Panc1 (cell line): ENCODE results near the gene CDK6. TPM values are rescaled to one million over a fixed set of nuclear protein-coding genes. Genes with fewer than 3 reads are reported as not detected.
A peak's percentile ranks its signal among the peaks of the same experiment; 100 is the strongest.

Experiments used
- ATAC-seq: fragments of 200-7000 bp; cut with Tn5 transposase; 2 replicates; pipeline ENCODE4 v1.9.1; 2020; ENCODE audit warnings: mild to moderate bottlenecking, moderate library complexity
- BruUV-seq: library from RNA; stranded (reverse); fragments of 400-500 nt; replicated peaks from 2 replicates; lab custom pipeline; 2021; lab: Mats Ljungman, UMichigan
- CTCF ChIA-PET: fragments of 300-600 bp; sonication (Branson Sonifier 250); formaldehyde crosslinking; loops from one replicate; lab custom pipeline; 2022; ENCODE audit warnings: antibody characterized with exemption; lab: Charles Lee
- POLR2A ChIA-PET: fragments of 300-600 bp; sonication (Branson Sonifier 250); formaldehyde crosslinking; loops from one replicate; lab custom pipeline; 2022; ENCODE audit warnings: antibody characterized with exemption; lab: Charles Lee
- DNase-seq: peaks from one replicate; pipeline ENCODE4 v3.0.0-alpha.2; 2010; ENCODE audit warnings: low read depth, low spot score
- H3K27ac ChIP-seq: 2 replicates; pipeline ENCODE4 v1.5.1; 2011; ENCODE audit warnings: mild to moderate bottlenecking, low read length, inconsistent platforms
- H3K27me3 ChIP-seq: fragments of 200-500 bp; sonication (Bioruptor generic); 2 replicates; pipeline ENCODE4 v1.6.0; 2014; ENCODE audit warnings: low read length, inconsistent platforms; ENCODE audit not compliant: control insufficient read depth, insufficient read depth
- H3K36me3 ChIP-seq: fragments of 200-500 bp; sonication (Bioruptor generic); 2 replicates; pipeline ENCODE4 v1.5.1; 2014; ENCODE audit warnings: inconsistent platforms, mild to moderate bottlenecking, low read length, moderate library complexity; ENCODE audit not compliant: control insufficient read depth, insufficient read depth
- H3K4me1 ChIP-seq: 2 replicates; pipeline ENCODE4 v1.5.1; 2011; ENCODE audit warnings: inconsistent platforms, mild to moderate bottlenecking, low read length, moderate library complexity; ENCODE audit not compliant: control insufficient read depth, insufficient read depth
- H3K4me3 ChIP-seq, 2 experiments: 2 replicates each; pipeline ENCODE4 v1.5.1; 2011 to 2012; ENCODE audit warnings: low read depth in 2 of 2, low read length in 2 of 2, mild to moderate bottlenecking in 2 of 2, inconsistent platforms in 1 of 2, moderate library complexity in 1 of 2
- H3K9me3 ChIP-seq: fragments of 200-500 bp; sonication (Bioruptor generic); 2 replicates; pipeline ENCODE4 v1.5.1; 2014; ENCODE audit warnings: low read depth, mild to moderate bottlenecking, inconsistent platforms, low read length, moderate library complexity; ENCODE audit not compliant: control insufficient read depth, insufficient read depth
- CTCF ChIP-seq: fragments of 450-650 bp; IDR thresholded peaks from 2 replicates; pipeline ENCODE4 v1.5.1; 2017; ENCODE audit warnings: mild to moderate bottlenecking
- POLR2AphosphoS5 ChIP-seq: IDR thresholded peaks from 2 replicates; pipeline ENCODE4 v1.6.1; 2012; ENCODE audit warnings: mild to moderate bottlenecking, low read depth, low read length, moderate library complexity
- REST ChIP-seq, 2 experiments: IDR thresholded peaks; 2 replicates each; pipeline ENCODE4 v1.6.1; 2011 to 2012; ENCODE audit warnings: low read depth in 2 of 2, control low read depth in 1 of 2, low read length in 1 of 2, mild to moderate bottlenecking in 1 of 2, moderate library complexity in 1 of 2; ENCODE audit not compliant: insufficient read depth in 1 of 2
- SIN3A ChIP-seq: IDR thresholded peaks from 2 replicates; pipeline ENCODE4 v1.6.1; 2012; ENCODE audit warnings: low read depth, mild to moderate bottlenecking, low read length, moderate library complexity, borderline replicate concordance; ENCODE audit not compliant: insufficient read depth
- TCF7L2 ChIP-seq: IDR thresholded peaks from 2 replicates; pipeline ENCODE4 v1.6.1; 2011; ENCODE audit warnings: mild to moderate bottlenecking, low read depth, low read length, inconsistent platforms
- in situ Hi-C: cut with HindIII; loops from 2 replicates; pipeline ENCODE4 v1.10.0; 2016; ENCODE audit warnings: low sequenced_read_pairs, low pct_unique_long_range_greater_than_20kb
- intact Hi-C: fragments of 100-400 bp; cut with micrococcal nuclease; formaldehyde crosslinking; loops from one replicate; pipeline ENCODE4 v1.10.0; 2022; ENCODE audit not compliant: unreplicated experiment
- total RNA-seq: library from RNA; stranded (reverse); gene quantifications from one replicate; pipeline ENCODE4 v1.2.1, GENCODE V29; 2021; ENCODE audit not compliant: unreplicated experiment

CDK6 gene
- total RNA-seq, 1 experiment from 2014 or later = 57.4 TPM

GRCh38 chr7:92782236-92782635 lies 54.1 kb downstream of the CDK6 start:
- no peak for ATAC-seq
- H3K27me3 ChIP-seq = no peaks in the 10 kb centered on the region
- no peaks in the 10 kb centered on the region for H3K9me3 ChIP-seq
- peak overlapping the region; percentile 45; the same call in 1 of the 2 replicates for H3K27ac ChIP-seq
- no peak overlapping the region for H3K4me3 ChIP-seq
- in situ Hi-C loops (no loop called here), intact Hi-C loops (no loop called here)
- peaks cover 46% of the 10 kb centered on the region for H3K4me1 ChIP-seq
- ChIA-PET CTCF (no interaction called here), POLR2A (no interaction called here)
- no TSS peak for BruUV-seq
- no peaks in the 10 kb centered on the region for H3K36me3 ChIP-seq
- DNase-seq = no peak
- TF ChIP-seq TCF7L2 (no peak), CTCF (no peak), POLR2AphosphoS5 (no peak), REST (IDR thresholded peaks at IDR 0.05; ENCODE audit: insufficient read depth in 1 of 2, low read depth in 2 of 2, low read length in 1 of 2) (no peak), SIN3A (no peak)

- H3K4me3 ChIP-seq = no peak overlapping the region
- intact Hi-C loops = no loop called here
- peaks cover 46% of the 10 kb centered on the region for H3K4me1 ChIP-seq
- no peaks in the 10 kb centered on the region for H3K27me3 ChIP-seq
- H3K36me3 ChIP-seq = no peaks in the 10 kb centered on the region
- DNase-seq (no peak), ATAC-seq (peak; percentile 23)
- POLR2A ChIA-PET = interaction anchor here (0.6 kb wide), 1 partner anchor 15 kb away, joined by 3 read pairs; no protein-coding TSS in a partner anchor
- in situ Hi-C loops = no loop called here
- no peak for TF ChIP-seq CTCF
- TF ChIP-seq TCF7L2 = peak; percentile 56; the same call in 1 of the 2 replicates
- no peak for TF ChIP-seq POLR2AphosphoS5
- CTCF ChIA-PET = no interaction called here
- peak overlapping the region; percentile 42 for H3K27ac ChIP-seq
- BruUV-seq = no TSS peak
- H3K9me3 ChIP-seq = no peaks in the 10 kb centered on the region
Measured at GRCh38 chr7:92781117-92781720, 55.2 kb downstream of the CDK6 start.
